Left lung (tissue), 10 donors: ENCODE results near the gene TNIK. TPM values are rescaled to one million over a fixed set of nuclear protein-coding genes. Genes with fewer than 3 reads are reported as not detected.
A peak's percentile ranks its signal among the peaks of the same experiment; 100 is the strongest.

Source experiments
- ATAC-seq: fragments of 200-7000 bp; cut with Tn5 transposase; one replicate; pipeline ENCODE4 v1.9.1; 2020; ENCODE audit warnings: moderate library complexity
- DNase-seq, 4 donors: peaks; one replicate each; pipeline ENCODE4 v3.0.0-alpha.2; 2013 to 2020
- H3K27ac ChIP-seq, 2 donors: fragments of 200-600 bp; sonication (generic) in 1 of 2; one replicate each; pipeline versions ENCODE4 v1.5.0 to v1.8.0; 2020 to 2021
- H3K27me3 ChIP-seq, 2 donors: fragments of 200-600 bp; sonication (generic) in 1 of 2; one replicate each; pipeline versions ENCODE4 v1.5.0 to v1.8.0; 2020 to 2021
- H3K36me3 ChIP-seq, 2 donors: fragments of 200-600 bp; sonication (generic) in 1 of 2; one replicate each; pipeline versions ENCODE4 v1.5.0 to v1.8.0; 2020 to 2021
- H3K4me1 ChIP-seq, 2 donors: fragments of 200-600 bp; one replicate each; pipeline ENCODE4 v1.8.0; 2021
- H3K4me3 ChIP-seq, 2 donors: fragments of 200-600 bp; sonication (generic) in 1 of 2; one replicate each; pipeline versions ENCODE4 v1.5.0 to v1.8.0; 2020 to 2021; ENCODE audit warnings: mild to moderate bottlenecking in 1 of 2
- H3K9me3 ChIP-seq, 2 donors: fragments of 200-600 bp; sonication (generic) in 1 of 2; one replicate each; pipeline versions ENCODE4 v1.5.0 to v1.8.0; 2020 to 2021
- CTCF ChIP-seq, 2 donors: fragments of 200-600 bp; sonication (generic) in 1 of 2; IDR thresholded peaks; one replicate each; pipeline versions ENCODE4 v1.5.0 to v1.8.0; 2021; ENCODE audit warnings: antibody characterized with exemption in 2 of 2
- intact Hi-C, 2 donors: fragments of 100-400 bp; cut with DNase I; formaldehyde crosslinking; loops; one replicate each; pipeline versions ENCODE4 v1.11.2 to v1.14.2; 2022
- polyA plus RNA-seq, 6 donors: library from polyadenylated mRNA; unstranded; fragments of 120-200 nt; gene quantifications; one replicate each; pipeline ENCODE4 v1.2.1, GENCODE V29; 2013; ENCODE audit not compliant: insufficient read length in 6 of 6
- total RNA-seq, 2 donors: library from RNA; stranded (reverse); fragmentation: NEBNext Ultra II Directional; extraction: Animal tissue kit (Norgen Biotek cat#: 25700); gene quantifications; one replicate each; pipeline ENCODE4 v1.2.1, GENCODE V29; 2021
- donor health status: DM: no; HTN: yes; CAD: no.
- donor health status: DM: no; HTN: no; CAD: no.

Gene TNIK
- total and polyA plus RNA-seq, 8 donors: 14.8 to 42.0 (median 17.4) TPM

GRCh38 chr3:171352387-171352935 is 107.7 kb downstream of the TNIK start:
- H3K4me3 ChIP-seq: no peak overlapping the region
- H3K36me3 ChIP-seq: no peaks in the 10 kb centered on the region
- peaks cover 20 to 25% of the 10 kb centered on the region in 2 donors for H3K4me1 ChIP-seq
- H3K27me3 ChIP-seq: no peaks in the 10 kb centered on the region
- intact Hi-C loops: no loop called here
- H3K9me3 ChIP-seq: no peaks in the 10 kb centered on the region
- TF ChIP-seq CTCF (IDR thresholded peaks at IDR 0.05): no peak
- peak overlapping the region in 1 of 2 donors; percentile 55 for H3K27ac ChIP-seq
- peak; percentile 66 for ATAC-seq
- no peak for DNase-seq

GRCh38 chr3:171351676-171352075 is 108.5 kb downstream of the TNIK start:
- no peak overlapping the region for H3K4me3 ChIP-seq
- ATAC-seq: peak; percentile 9
- H3K36me3 ChIP-seq: no peaks in the 10 kb centered on the region
- H3K27ac ChIP-seq: peak overlapping the region in 1 of 2 donors; percentile 55
- no peak for TF ChIP-seq CTCF (IDR thresholded peaks at IDR 0.05)
- peaks cover 20 to 32% of the 10 kb centered on the region in 2 donors for H3K4me1 ChIP-seq
- intact Hi-C loops: no loop called here
- no peaks in the 10 kb centered on the region for H3K27me3 ChIP-seq
- DNase-seq: no peak
- no peaks in the 10 kb centered on the region for H3K9me3 ChIP-seq

GRCh38 chr3:171350364-171350763 is 109.8 kb downstream of the TNIK start:
- no peak for TF ChIP-seq CTCF (IDR thresholded peaks at IDR 0.05)
- Histone ChIP-seq H3K27me3 (no peaks in the 10 kb centered on the region), H3K36me3 (no peaks in the 10 kb centered on the region), H3K27ac (no peak overlapping the region), H3K4me3 (no peak overlapping the region), H3K4me1 (peaks cover 20 to 37% of the 10 kb centered on the region in 2 donors), H3K9me3 (no peaks in the 10 kb centered on the region)
- intact Hi-C loops: no loop called here
- no peak for DNase-seq
- no peak for ATAC-seq

- Histone ChIP-seq H3K27me3 (no peaks in the 10 kb centered on the region), H3K27ac (no peak overlapping the region), H3K9me3 (no peaks in the 10 kb centered on the region), H3K4me1 (peaks cover 14 to 37% of the 10 kb centered on the region in 2 donors), H3K4me3 (no peak overlapping the region), H3K36me3 (no peaks in the 10 kb centered on the region)
- ATAC-seq (no peak), DNase-seq (no peak)
- intact Hi-C loops: no loop called here
- TF ChIP-seq CTCF (IDR thresholded peaks at IDR 0.05): no peak
These were observed 110.8 kb downstream of the TNIK start for GRCh38 chr3:171349392-171349791.

GRCh38 chr3:171348121-171348520 is 112.1 kb downstream of the TNIK start:
- DNase-seq (no peak), ATAC-seq (no peak)
- no peak for TF ChIP-seq CTCF (IDR thresholded peaks at IDR 0.05)
- intact Hi-C loops: no loop called here
- no peaks in the 10 kb centered on the region for H3K9me3 ChIP-seq
- no peaks in the 10 kb centered on the region for H3K27me3 ChIP-seq
- peaks cover 5 to 37% of the 10 kb centered on the region in 2 donors for H3K4me1 ChIP-seq
- H3K27ac ChIP-seq: peak overlapping the region; percentile 51 to 75
- no peaks in the 10 kb centered on the region for H3K36me3 ChIP-seq
- H3K4me3 ChIP-seq: no peak overlapping the region
